ENCODE measurements around the gene TCIRG1.

DNA sequence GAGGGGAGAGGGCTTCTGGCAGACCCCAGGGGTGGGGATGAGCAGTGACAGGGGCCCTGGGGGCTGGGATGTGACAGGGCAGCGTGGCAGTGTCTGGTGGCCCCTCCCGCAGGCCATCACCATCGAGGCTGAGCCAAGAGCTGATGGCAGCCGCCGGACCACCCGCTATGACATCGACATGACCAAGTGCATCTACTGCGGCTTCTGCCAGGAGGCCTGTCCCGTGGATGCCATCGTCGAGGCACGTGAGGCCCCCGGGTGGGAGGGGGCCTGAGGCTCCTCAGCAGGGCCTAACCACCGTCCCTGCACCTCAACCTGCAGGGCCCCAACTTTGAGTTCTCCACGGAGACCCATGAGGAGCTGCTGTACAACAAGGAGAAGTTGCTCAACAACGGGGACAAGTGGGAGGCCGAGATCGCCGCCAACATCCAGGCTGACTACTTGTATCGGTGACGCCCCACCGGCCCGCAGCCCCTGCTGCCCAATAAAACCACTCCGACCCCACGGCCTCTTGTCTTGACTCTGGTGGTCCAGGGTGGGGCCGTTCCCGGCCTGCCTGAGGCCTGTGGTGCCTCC lies 2.6 kb upstream of the TCIRG1 start:
- no peak for TF ChIP-seq CTCF (IDR thresholded peaks at IDR 0.05)
- TF ChIP-seq POLR2AphosphoS5 (IDR thresholded peaks at IDR 0.05): no peak
